Glomerular endothelial cell (primary cell): ENCODE measurements around the gene SYNE1. TPM values are rescaled to one million over a fixed set of nuclear protein-coding genes. Genes with fewer than 3 reads are reported as not detected.
"Not testable (repeated sequence)": the region's sequence is repeated elsewhere in the genome, so short reads cannot be mapped to it uniquely, and the experiment has no call there.

Experiments
- DNase-seq: peaks from one replicate; pipeline ENCODE4 v3.0.0-alpha.2; 2011; ENCODE audit warnings: low read depth, low spot score; ENCODE audit errors: extremely low read depth
- total RNA-seq: library from RNA; depleted of rRNA; stranded (reverse); fragments of >200 nt; gene quantifications from 2 replicates; pipeline ENCODE4 v1.2.3, GENCODE V29; 2015

The SYNE1 gene
- total RNA-seq, 1 donor from 2014 or later: 91.2 TPM

GRCh38 chr6:152329638-152330448 lies 307.3 kb downstream of the SYNE1 start:
- DNase-seq: no peak

GRCh38 chr6:152328200-152328599 lies 309.0 kb downstream of the SYNE1 start:
- DNase-seq: not testable (repeated sequence)

GRCh38 chr6:152323376-152323775 lies 313.8 kb downstream of the SYNE1 start:
- DNase-seq: no peak

GRCh38 chr6:152318278-152318677 lies 318.9 kb downstream of the SYNE1 start:
- DNase-seq: no peak

GRCh38 chr6:152316024-152316423 lies 321.1 kb downstream of the SYNE1 start:
- peak; percentile 75 for DNase-seq

- DNase-seq: no peak
Measured at GRCh38 chr6:152314483-152314832, 322.7 kb downstream of the SYNE1 start.

GRCh38 chr6:152313542-152314482 lies 323.4 kb downstream of the SYNE1 start:
- no peak for DNase-seq

GRCh38 chr6:152312434-152312833 lies 324.7 kb downstream of the SYNE1 start:
- no peak for DNase-seq

- no peak for DNase-seq
Measured at GRCh38 chr6:152310371-152310954, 326.7 kb downstream of the SYNE1 start.

GRCh38 chr6:152309648-152310047 lies 327.5 kb downstream of the SYNE1 start:
- DNase-seq: no peak

- DNase-seq: no peak
Measured at GRCh38 chr6:152309006-152309405, 328.2 kb downstream of the SYNE1 start.

GRCh38 chr6:152308306-152308705 lies 328.9 kb downstream of the SYNE1 start:
- no peak for DNase-seq

GRCh38 chr6:152305672-152306071 lies 331.5 kb downstream of the SYNE1 start:
- DNase-seq: peak; percentile 47

GRCh38 chr6:152301765-152302568 lies 335.2 kb downstream of the SYNE1 start:
- peak; percentile 58 for DNase-seq

GRCh38 chr6:152301021-152301764 lies 336.0 kb downstream of the SYNE1 start:
- no peak for DNase-seq

GRCh38 chr6:152300517-152300916 lies 336.6 kb downstream of the SYNE1 start:
- no peak for DNase-seq

- no peak for DNase-seq
Measured at GRCh38 chr6:152298848-152299735, 338.1 kb downstream of the SYNE1 start.

- no peak for DNase-seq
Measured at GRCh38 chr6:152298055-152298647, 339.0 kb downstream of the SYNE1 start.
